DMS114 treated with DMSO at 0.1 percent for 48 hours (cell line): ENCODE data around the gene DTNB.
"Not testable (repeated sequence)": the region's sequence is repeated elsewhere in the genome, so short reads cannot be mapped to it uniquely, and the experiment has no call there.

ENCODE experiments used
- DNase-seq: peaks from one replicate; lab custom pipeline; 2025; ENCODE audit not compliant: unreplicated experiment; lab: John Stamatoyannopoulos, UW

The DTNB gene

DNA sequence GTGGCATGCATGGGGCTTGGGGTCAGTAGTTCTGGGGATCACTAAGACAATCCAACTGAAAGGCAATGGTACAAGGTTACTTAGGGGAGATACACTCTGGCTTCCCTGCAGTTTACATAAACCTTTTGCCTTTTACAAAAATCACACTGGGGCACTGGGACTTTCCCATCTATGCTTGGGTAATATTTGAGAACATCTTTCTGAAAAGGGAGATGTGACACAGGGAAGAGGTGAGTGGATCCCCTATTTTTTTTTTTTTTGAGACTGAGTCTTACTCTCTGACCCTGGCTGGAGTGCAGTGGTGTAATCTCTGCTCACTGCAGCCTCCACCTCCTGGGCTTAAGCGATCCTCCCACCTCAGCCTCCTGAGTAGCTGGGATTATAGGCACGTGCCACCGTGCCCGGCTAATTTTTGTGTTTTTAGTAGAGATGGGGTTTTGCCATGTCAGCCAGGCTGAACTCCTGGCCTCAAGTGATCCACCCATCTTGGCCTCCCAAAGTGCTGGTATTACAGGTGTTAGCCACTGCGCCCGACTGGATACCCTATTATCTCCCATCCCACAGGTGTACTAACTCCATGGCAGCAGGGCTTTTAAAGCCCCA lies 248.8 kb downstream of the DTNB start:
- no peak for DNase-seq

DNA sequence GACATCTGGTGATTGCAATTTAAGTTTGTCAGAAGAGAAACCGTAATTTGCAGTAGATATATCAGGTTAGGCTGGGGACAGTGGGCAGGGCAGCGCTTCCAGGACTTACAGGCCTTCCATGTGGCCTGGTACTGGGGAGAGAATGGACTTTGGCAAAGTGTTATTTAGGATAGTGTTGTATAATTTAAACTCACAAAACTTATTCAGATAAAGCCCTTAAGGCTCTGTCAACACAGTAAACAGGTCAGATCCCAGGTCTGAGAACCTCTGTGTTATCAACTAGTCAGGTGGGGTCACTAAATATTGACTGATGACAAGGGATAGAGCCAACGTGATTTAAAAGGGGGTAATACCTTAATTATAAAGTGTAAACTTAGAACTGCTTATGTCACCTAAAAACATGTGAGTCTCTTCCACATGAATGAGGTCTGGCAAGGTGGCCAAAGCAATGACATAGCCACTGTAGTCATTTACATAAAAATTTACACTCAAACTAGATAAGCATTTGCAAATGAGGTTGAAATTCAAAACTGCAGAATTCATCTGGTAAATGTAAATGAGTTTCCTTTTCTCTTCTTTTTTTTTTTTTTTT lies 251.5 kb downstream of the DTNB start:
- DNase-seq = no peak

DNA sequence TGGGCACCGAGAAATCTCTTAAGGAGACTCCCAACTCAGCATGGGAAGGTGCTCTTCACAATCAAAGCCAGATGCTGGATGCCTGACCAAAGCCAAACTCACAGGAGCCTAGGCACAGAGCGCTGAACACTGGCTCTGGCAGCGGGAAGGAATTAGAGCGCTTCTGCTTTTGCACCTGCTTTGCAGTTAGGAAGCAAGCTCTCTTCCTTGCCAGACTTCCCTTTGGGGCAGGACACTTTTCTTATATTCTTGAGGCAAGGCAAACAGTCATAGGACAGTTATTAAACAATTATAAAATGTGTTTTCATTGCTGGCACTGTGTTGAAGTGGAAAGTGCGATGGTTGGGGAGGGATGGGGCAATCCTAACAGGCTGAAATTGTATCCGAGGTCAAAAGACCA lies 252.1 kb downstream of the DTNB start:
- DNase-seq = no peak

DNA sequence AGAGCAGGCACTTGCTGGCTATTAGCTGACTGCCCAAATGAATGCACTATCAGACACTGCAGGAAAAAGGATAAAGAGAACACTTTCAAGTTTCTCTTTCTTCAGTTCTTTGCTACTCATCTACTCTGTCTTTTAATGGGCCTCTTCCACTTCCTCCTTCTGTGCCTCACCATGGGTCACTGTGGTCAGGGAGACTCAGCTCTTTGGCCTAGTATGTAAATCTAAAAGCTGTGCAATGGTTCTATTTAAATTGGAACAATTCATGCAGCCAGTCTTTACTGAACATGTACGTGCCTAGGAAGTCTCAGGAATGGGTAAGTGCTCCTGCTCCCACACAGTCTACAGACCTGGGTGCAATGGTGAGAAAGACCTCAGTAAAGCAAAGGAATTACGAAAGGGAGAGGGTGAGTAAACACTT lies 252.5 kb downstream of the DTNB start:
- no peak for DNase-seq

DNA sequence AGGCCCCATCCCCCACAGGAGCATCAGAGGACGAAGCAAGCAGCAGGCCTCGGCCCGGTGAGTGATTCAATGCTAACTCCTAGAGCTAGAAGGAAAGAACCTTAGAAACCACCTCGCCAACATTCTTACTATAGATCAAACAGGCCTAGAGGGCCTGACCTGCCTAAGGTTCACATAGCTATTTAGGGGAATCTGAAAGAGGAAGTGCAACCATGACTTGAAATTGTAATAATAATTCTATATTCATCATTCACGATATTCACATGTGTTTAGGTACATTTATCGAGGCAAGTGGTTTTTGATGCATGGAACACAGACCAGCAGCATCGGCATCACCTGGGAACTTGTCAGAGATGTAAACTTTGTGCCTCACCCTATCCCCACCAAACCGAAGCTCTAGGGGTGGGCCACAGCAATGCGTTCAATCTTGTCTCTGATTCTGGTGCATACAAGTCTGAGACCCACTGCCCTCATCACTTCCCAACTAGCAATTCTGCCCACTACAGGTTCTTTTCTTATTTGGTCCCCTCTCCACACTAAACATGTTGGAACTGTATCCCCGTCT lies 253.6 kb downstream of the DTNB start:
- DNase-seq = no peak

DNA sequence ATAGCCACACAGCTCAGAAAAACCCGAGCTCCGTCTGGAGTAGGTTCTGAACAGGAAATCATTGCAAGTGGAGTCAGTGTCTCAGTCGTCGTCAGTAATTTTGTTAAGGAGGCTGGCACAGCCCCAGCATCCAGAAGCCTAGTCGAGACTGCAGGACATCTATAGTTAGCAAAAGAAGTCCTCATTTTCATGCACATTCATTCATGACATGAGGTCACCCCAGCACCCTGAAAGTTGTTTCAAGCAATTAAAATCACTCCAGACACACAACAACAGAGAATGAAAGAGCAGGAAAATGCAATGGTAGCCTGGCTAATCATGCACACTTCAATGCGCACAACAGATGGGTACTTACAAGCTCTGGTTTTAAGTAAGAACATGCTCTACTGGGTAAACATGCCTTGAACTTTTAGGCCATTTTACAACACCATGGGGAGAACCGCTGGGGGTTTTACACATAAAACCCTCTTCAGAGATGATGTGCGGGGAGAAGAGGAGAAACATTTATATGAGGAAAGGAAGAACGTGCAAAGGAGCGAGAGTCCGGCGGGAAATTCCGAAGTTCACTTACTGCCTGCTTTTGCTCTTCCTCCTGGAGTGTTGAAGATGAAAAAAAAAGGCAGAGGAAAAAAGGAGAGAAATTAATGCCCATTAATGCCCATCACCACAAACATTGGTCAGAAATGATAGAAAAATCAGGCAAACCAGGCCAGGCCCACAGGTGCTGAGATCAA lies 254.3 kb downstream of the DTNB start:
- no peak for DNase-seq

DNA sequence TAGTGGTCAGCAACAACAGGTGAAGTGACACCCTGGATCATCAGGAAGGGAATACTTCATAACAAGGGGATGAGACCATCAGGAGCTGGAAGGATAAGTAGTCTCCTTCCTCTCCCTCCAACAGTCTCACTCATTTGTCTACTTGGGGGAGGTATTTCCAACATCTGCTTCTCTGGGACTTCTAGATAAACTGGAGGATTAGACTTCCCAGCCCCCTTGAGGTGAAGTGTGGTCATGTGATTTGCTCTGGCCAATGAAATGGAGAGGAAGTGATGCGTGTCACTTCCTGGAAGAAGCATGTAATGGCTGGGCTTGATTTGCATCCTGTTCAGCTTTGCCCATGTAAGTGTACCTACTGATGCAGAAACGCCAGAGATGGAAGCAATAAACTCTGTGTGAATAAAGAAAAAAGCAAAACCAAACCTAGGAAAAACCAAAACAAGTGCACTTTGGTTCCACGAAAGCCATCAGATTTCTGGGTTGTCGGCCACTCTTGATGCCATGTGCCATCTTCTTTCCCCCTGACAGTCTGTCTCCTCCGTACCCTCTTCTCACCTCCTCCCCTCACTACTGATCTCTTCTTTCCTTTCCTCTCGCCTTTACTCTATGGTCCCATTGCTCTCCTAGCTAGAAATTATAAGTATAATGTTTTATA lies 255.5 kb downstream of the DTNB start:
- no peak for DNase-seq

DNA sequence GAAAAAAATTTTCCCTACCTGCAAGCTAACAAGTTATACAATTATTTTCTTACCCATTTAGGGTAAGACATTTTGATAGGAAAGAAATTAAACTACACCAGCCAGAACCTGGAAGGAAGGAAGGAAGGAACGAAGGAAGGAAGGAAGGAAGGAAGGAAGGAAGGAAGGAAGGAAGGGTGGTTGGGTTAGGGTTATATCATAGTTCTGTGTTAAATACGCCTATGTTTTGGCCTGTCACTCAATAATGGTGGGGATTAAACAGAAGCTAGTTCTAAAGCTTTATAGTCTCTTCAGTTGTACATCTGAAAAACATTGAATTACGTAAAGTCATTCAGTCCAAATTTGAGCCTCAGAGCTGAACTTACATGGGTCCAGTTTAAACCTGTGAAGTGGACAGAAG lies 256.7 kb downstream of the DTNB start:
- DNase-seq = no peak

DNA sequence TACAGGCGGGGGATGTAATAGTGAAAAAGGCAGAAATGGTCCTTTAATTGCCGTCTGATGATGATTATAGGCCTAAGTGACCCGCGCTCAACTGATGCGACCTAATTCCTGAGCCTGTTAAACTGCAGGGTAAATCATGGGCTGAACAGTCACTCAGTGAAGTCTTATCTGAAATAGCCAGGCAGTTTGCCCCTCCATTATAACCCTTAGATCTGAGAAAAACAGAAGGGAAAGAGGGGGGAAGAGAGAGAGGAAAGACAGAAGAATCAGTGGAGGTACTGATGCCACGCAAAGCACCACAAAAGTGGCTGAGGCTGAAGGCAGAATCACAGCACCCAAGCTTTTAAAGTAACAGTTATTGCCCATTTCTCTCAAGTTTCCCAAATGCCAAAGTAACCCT lies 258.6 kb downstream of the DTNB start:
- DNase-seq = no peak

DNA sequence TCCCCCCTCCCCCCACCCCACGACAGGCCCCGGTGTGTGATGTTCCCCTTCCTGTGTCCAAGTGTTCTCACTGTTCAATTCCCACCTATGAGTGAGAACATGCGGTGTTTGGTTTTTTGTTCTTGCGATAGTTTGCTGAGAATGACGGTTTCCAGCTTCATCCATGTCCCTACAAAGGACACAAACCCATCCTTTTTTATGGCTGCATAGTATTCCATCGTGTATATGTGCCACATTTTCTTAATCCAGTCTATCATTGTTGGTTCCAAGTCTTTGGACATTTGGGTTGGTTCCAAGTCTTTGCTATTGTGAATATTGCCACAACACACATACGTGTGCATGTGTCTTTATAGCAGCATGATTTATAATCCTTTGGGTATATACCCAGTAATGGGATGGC lies 260.0 kb downstream of the DTNB start:
- DNase-seq = not testable (repeated sequence)

DNA sequence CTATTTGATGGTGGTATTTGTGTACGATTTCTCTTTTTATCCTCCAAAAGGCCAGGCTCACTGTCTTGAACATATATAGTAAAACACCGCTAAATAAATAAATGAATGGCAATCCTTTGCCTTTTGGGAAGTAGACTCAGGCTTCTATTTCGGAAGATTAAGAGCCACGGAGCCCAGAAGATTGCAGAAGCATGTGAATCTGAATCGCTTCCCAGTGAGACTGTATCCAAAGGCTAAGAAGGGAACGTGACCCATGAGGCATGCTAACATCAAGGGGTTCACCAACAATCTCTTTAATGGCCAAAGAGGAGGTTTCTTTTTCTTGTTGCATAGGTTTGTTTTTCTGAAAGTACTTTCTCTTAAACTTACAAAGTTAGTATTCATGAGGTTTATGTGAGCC lies 261.6 kb downstream of the DTNB start:
- no peak for DNase-seq

DNA sequence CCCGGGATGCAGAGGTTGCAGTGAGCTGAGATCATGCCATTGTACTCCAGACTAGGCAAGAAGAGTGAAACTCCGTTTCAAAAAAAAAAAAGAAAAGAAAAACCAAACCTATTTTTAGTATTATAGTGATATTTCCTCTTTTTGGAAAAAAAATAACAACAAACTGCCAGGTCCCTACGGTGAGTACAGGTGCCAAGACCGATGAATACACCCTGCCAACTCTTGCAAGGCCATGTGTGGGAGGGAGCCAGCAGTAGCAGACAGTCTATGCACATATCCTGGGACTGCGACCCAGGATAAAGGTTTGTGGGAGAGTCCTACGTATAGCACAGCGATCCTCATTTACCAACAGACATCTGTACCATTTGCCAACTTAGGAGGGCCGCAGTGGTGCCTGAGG lies 262.1 kb downstream of the DTNB start:
- DNase-seq = no peak

DNA sequence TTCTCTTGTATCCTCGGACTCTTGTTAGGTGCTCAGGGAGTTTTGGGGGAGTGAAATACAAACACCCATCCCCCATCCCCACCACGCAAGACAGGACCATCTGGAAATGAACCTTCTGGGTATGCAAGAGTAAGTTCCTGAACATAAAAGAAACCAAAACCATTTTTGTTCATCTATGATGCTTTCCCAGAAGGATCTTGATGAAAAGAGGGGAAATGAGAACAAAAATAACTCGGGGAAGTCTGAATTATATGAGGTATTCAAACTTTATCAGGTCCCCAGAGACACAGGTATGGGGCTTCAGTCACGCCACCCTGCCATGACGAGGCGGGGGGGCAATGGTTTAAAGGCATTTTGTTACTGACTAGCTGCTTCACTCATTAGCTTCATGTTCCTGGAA lies 263.0 kb downstream of the DTNB start:
- DNase-seq = no peak

DNA sequence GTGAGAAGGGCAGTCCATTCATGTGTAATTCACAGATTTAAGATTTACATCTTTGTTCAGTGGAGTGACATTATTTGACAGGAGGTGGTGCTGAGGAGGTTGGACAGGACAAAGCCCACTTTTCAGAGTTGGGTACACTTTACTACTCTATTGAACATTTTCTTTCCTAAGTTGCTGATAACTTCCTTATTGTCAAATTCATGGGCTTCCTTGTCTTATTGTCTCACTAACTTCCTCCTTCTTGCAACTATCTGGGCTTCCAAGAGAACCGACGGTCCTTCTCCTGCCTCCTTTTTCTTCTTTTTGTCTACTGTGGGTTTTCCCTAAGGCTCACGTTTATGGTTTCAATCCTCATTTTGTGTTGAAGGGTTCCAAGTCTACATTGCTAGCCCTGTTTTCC lies 263.9 kb downstream of the DTNB start:
- no peak for DNase-seq

DNA sequence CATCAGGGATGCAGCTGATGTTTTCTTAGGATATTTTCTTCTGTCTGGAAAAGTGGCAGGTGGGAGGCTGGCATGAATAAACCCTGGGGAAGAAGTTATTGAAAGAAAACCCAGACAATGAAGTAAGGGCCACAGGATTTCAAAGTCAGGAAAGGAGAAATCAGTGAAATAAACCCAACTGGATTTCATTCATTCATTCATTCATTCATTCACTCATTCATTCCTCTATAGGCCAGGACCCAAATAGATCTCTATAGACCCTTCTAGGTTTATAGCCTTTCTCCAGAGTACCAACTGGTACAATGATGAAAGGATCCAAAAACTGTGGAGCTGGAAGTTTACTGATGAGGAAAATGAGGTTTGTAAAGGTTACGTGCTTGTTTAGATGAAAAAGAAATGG lies 264.3 kb downstream of the DTNB start:
- DNase-seq = no peak

DNA sequence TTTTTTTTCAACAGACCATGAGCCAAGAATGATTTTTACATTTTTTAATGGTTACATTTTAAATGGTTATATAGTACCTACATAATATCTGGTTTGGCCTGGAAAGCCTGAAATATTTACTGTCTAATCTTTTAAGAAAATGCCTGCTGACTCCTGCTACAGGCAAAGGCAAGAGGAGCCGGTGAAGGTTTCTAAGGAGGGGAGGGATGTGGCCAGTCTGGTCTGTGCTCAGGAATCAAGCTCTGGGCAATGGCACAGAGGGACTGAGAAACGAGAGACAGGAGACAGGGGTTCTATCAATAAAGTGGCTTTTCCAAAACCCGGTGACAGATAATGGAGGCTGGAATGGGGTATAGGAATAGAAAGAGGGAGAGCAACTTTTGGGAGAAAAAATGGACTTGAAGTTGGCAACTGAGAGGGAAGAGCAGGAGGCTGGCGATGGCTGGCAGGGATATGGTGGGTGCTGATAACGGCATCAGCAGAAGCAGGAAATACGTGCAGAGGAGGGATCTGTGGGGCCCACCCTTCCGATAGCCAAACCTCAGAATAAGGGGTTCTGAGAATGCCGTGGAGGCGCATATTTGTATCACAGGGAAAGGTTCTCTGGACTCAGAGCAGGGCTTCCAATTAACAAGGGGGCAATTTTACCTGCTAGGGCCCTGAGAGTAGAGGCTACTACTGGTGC lies 267.6 kb downstream of the DTNB start:
- DNase-seq = no peak

DNA sequence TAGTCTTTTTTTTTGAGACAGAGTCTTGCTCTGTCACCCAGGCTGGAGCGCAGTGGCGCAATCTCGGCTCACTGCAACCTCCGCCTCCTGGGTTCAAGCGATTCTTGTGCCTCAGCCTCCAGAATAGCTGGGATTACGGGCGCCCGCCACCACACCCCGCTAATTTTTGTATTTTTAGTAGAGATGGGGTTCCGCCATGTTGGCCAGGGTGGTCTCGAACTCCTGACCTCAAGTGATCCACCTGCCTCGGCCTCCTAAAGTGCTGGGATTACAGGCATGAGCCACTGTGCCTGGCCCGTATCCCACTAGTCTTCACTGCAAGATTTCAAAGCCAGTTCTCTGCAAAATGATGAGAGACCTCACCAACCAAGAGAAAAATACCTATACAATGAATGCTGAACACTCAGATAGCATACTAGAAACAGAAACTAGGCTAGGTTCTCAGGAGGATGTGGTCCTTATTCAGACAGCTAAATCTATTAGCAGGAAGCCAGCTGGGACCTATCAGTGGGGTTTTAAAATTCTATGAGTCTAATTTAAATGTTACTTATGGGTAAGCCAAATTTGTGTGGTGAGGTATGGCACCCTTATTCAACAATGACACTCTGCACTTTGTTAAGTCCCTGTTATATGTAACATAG lies 270.1 kb downstream of the DTNB start:
- DNase-seq = not testable (repeated sequence)

DNA sequence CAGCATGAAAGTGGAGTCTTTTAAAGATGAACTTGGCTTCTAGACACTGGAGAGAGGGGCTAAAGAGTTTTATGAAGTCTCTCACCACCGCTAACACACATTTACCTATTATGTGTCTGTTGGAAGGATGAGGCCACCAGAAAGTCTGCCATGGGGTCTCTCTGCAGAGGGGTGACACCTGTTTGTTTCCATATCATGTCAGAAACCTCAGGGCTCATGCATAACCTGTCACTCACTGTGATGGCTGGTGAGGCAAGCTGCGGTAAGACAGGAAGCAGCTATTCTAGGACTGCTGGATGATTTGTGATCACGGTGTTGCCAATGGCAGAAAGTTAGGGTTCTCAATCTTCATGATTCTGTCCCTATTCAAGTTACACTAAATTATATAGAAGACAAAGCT lies 270.9 kb downstream of the DTNB start:
- DNase-seq = no peak

DNA sequence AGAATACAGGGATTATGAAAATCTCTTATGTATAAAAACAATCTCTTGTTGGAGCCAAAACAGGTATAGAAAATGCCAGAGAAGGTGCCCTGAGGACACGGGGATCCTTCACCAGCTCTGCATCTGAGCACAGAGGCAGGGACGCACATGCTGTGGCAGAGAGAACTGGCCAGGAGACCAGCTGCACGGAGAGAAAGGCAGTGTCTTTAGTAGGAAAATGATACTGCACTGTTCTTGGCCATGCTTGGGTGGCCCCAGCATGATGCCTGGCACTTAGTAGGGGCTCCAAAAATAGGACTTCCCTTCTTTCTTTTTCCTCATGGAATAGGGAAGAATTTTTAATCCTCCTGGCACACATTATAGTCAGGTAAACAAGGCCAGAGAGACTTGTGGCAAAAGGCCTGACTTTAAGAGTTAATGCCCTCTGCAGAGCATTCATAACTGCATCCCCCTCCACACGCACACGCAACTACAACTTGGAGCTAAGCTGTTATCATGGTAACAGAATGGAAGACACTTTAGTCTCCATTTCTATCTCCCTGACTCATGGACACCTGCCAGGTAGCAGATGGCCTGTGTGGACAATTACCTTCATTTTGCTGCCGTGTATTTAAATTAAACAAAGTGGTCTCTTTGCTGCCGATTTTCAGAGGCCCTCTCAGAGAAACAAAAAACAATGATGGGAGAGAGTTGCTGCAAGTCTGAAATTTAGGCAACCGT lies 271.9 kb downstream of the DTNB start:
- no peak for DNase-seq

DNA sequence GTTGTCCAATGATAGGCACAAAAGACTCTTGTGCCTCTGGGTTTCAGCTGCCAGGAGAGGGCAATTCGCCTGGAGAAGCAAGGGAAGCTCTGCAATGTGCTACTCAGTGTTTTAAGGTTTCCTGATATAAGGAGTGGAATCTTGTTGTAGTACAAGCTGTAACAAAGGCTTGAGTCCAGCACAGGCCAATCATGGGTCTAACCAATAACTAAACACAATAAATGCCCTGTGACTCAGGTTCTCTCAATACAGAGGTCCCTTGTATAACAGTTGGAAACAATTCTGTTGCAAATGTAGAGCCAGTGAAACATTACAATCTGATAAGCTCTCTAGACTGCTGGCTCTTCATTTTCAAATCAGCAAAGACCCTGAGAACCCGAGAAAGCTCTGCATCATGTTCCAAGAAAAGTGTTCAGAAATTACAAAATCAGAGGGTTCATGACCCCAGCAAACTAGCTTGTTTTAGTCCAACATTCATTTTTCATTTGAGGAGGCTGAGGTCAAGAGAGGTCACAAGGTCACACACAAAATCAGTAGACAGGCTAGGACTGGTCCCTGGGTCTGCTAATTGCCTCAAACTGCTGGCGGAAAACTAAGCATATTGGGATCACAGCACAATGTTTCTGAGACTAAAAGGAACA lies 272.7 kb downstream of the DTNB start:
- no peak for DNase-seq
